ENCODE results near the gene SURF1.

GRCh38 chr9:133380734-133381133, 24.4 kb upstream of the SURF1 start:
- TF ChIP-seq CTCF (conservative IDR thresholded peaks at IDR 0.05) = no peak
- no peak for TF ChIP-seq EZH2 (IDR thresholded peaks at IDR 0.05; ENCODE audit: low read depth)

Measured in PC-9 (cell line).